Endothelial cell of umbilical vein (primary cell): ENCODE measurements around the gene SEMA6A. TPM values are rescaled to one million over a fixed set of nuclear protein-coding genes. Genes with fewer than 3 reads are reported as not detected.

ENCODE experiments used
- BruUV-seq: library from RNA; stranded (reverse); fragments of 400-500 nt; replicated peaks from 2 replicates; lab custom pipeline; 2021; lab: Mats Ljungman, UMichigan
- CTCF ChIA-PET: fragments of 300-600, 350-600 bp; sonication (Branson Sonifier 250); formaldehyde crosslinking; loops from one replicate; lab custom pipeline; 2021; ENCODE audit warnings: antibody characterized with exemption, inconsistent platforms; lab: Charles Lee
- POLR2A ChIA-PET: fragments of 300-600, 350-600 bp; sonication (Branson Sonifier 250); formaldehyde crosslinking; loops from one replicate; lab custom pipeline; 2021; ENCODE audit warnings: antibody characterized with exemption, inconsistent platforms; lab: Charles Lee
- DNase-seq: peaks from one replicate; pipeline ENCODE4 v3.0.0-alpha.2; 2011; ENCODE audit warnings: low read depth, low spot score
- FAIRE-seq: peaks from 2 replicates; lab custom pipeline; 2011; peaks lifted over from hg19 to GRCh38; lab: Jason Lieb, UNC
- H2AFZ ChIP-seq: 2 replicates; pipeline ENCODE4 v1.6.0; 2012; ENCODE audit warnings: low read depth, low read length, control low read depth, inconsistent platforms
- H3K27ac ChIP-seq: 2 replicates; pipeline ENCODE4 v1.5.1; 2011; ENCODE audit warnings: low read depth, mild to moderate bottlenecking, control low read depth, low read length, moderate library complexity; ENCODE audit not compliant: insufficient read depth
- H3K27me3 ChIP-seq, 2 experiments: 2 replicates each; pipeline versions ENCODE4 v1.6.0 to v1.6.1; 2011; ENCODE audit warnings: low read length in 2 of 2, mixed read lengths in 1 of 2; ENCODE audit not compliant: control insufficient read depth in 2 of 2, insufficient read depth in 2 of 2
- H3K36me3 ChIP-seq, 2 experiments: 2 replicates in 1 of 2; 3 replicates in 1 of 2; pipeline ENCODE4 v1.5.1; 2011; ENCODE audit warnings: low read length in 2 of 2, mild to moderate bottlenecking in 1 of 2, moderate library complexity in 1 of 2; ENCODE audit not compliant: control insufficient read depth in 2 of 2, insufficient read depth in 2 of 2; ENCODE audit errors: extremely low read depth in 1 of 2
- H3K4me1 ChIP-seq: 3 replicates; pipeline ENCODE4 v1.5.1; 2011; ENCODE audit warnings: mild to moderate bottlenecking, low read length; ENCODE audit not compliant: control insufficient read depth, insufficient read depth; ENCODE audit errors: extremely low read depth
- H3K4me2 ChIP-seq: 2 replicates; pipeline ENCODE4 v1.6.1; 2011; ENCODE audit warnings: low read length, control low read depth, mixed read lengths; ENCODE audit not compliant: insufficient read depth
- H3K4me3 ChIP-seq, 3 experiments: fragments of 200-600 bp in 1 of 3; sonication (generic), shearing (Covaris generic) in 1 of 3; replicated peaks in 1 of 3; 2 replicates each; pipeline ENCODE4 v1.5.1; 2011 to 2016; ENCODE audit warnings: control low read depth in 3 of 3, low read length in 3 of 3, mild to moderate bottlenecking in 2 of 3, inconsistent platforms in 1 of 3, low read depth in 1 of 3, moderate library complexity in 1 of 3; ENCODE audit not compliant: insufficient read depth in 1 of 3
- H3K79me2 ChIP-seq: 2 replicates; pipeline ENCODE4 v1.6.0; 2012; ENCODE audit warnings: low read length, inconsistent platforms; ENCODE audit not compliant: control insufficient read depth, insufficient read depth
- H3K9ac ChIP-seq: replicated peaks from 2 replicates; pipeline ENCODE3; 2011; ENCODE audit warnings: low read length, control low read depth; ENCODE audit not compliant: insufficient read depth; ENCODE audit errors: extremely low read depth
- H3K9me1 ChIP-seq: replicated peaks from 3 replicates; pipeline ENCODE4 v1.6.0; 2011; ENCODE audit warnings: mild to moderate bottlenecking, low read length; ENCODE audit not compliant: control insufficient read depth, insufficient read depth; ENCODE audit errors: extremely low read depth
- H3K9me3 ChIP-seq: replicated peaks from 2 replicates; pipeline ENCODE4 v1.5.1; 2012; ENCODE audit warnings: low read length, inconsistent platforms; ENCODE audit not compliant: control insufficient read depth, insufficient read depth
- H4K20me1 ChIP-seq: replicated peaks from 2 replicates; pipeline ENCODE3; 2011; ENCODE audit warnings: mild to moderate bottlenecking, low read length; ENCODE audit not compliant: control insufficient read depth, insufficient read depth; ENCODE audit errors: extremely low read depth
- CTCF ChIP-seq, 2 donors: IDR thresholded peaks; 1 replicate in 1 of 2; 2 replicates in 1 of 2; pipeline ENCODE4 v1.5.1; 2011; ENCODE audit warnings: low read length in 2 of 2, mild to moderate bottlenecking in 2 of 2, moderate library complexity in 2 of 2, control low read depth in 1 of 2, inconsistent platforms in 1 of 2, low read depth in 1 of 2; ENCODE audit not compliant: insufficient read depth in 1 of 2; ENCODE audit errors: extremely low read depth in 1 of 2
- EZH2 ChIP-seq: IDR thresholded peaks from 2 replicates; pipeline ENCODE4 v1.6.1; 2012; ENCODE audit warnings: borderline replicate concordance, low read depth, mild to moderate bottlenecking, moderate library complexity, low read length, inconsistent platforms; ENCODE audit not compliant: severe bottlenecking
- FOS ChIP-seq: IDR thresholded peaks from 2 replicates; pipeline ENCODE4 v1.6.1; 2011; ENCODE audit warnings: mild to moderate bottlenecking, low read length, moderate library complexity, borderline replicate concordance; ENCODE audit not compliant: insufficient read depth
- GATA2 ChIP-seq: IDR thresholded peaks from 2 replicates; pipeline ENCODE4 v1.7.0; 2011; ENCODE audit warnings: low read depth, mild to moderate bottlenecking, moderate library complexity, mixed read lengths, low read length; ENCODE audit not compliant: insufficient read length, insufficient read depth
- JUN ChIP-seq: IDR thresholded peaks from 2 replicates; pipeline ENCODE4 v1.6.1; 2011; ENCODE audit warnings: borderline replicate concordance, low read depth; ENCODE audit not compliant: insufficient read length, insufficient read depth
- MAX ChIP-seq: IDR thresholded peaks from 2 replicates; pipeline ENCODE4 v1.6.1; 2011; ENCODE audit not compliant: insufficient read depth, insufficient read length
- MYC ChIP-seq: IDR thresholded peaks from one replicate; pipeline ENCODE4 v1.6.1; 2011; ENCODE audit warnings: mild to moderate bottlenecking, low read depth, low read length
- POLR2A ChIP-seq: IDR thresholded peaks from 2 replicates; pipeline ENCODE4 v1.6.1; 2012; ENCODE audit warnings: low read depth, mild to moderate bottlenecking, control low read depth, low read length
- POLR2AphosphoS5 ChIP-seq: IDR thresholded peaks from 2 replicates; pipeline ENCODE4 v1.6.1; 2012; ENCODE audit warnings: low read depth, mild to moderate bottlenecking, control low read depth, low read length, moderate library complexity; ENCODE audit not compliant: insufficient read depth
- dilution Hi-C: fragments of 300-500 bp; cut with MboI; formaldehyde crosslinking; loops from one replicate; pipeline ENCODE4 v1.15.0; 2019; ENCODE audit warnings: low sequenced_read_pairs; ENCODE audit not compliant: extremely low pct_ligation_motif_present
- intact Hi-C: fragments of 100-400 bp; cut with micrococcal nuclease; formaldehyde crosslinking; loops from one replicate; pipeline ENCODE4 v1.10.0; 2022
- polyA plus RNA-seq, 4 experiments: library from polyadenylated mRNA; depleted of rRNA in 3 of 4; stranded (reverse) in 3 of 4; unstranded in 1 of 4; fragments of >200 nt; gene quantifications; 2 replicates each; pipeline versions ENCODE4 v1.2.1 to v1.2.3, GENCODE V29; 2011 to 2012; ENCODE audit warnings: missing spikeins in 1 of 4
- total RNA-seq: library from RNA; stranded (reverse); gene quantifications from 2 replicates; pipeline ENCODE4 v1.2.3, GENCODE V29; 2021

The SEMA6A gene
- total and polyA plus RNA-seq, 2 donors (not counting 3 experiments of a cell fraction or from before 2014, with no cell fraction given): 0.43 to 1.5 TPM

GRCh38 chr5:116613445-116613844 lies 38.8 kb upstream of the SEMA6A start:
- Histone ChIP-seq H3K79me2 (no peaks in the 10 kb centered on the region), H3K27me3 (no peaks in the 10 kb centered on the region), H3K9ac (no peak overlapping the region), H3K4me1 (no peaks in the 10 kb centered on the region), H4K20me1 (no peaks in the 10 kb centered on the region), H2AFZ (no peak overlapping the region), H3K4me2 (no peak overlapping the region), H3K27ac (no peak overlapping the region), H3K9me3 (no peaks in the 10 kb centered on the region), H3K36me3 (no peaks in the 10 kb centered on the region), H3K4me3 (no peak overlapping the region), H3K9me1 (no peaks in the 10 kb centered on the region)
- FAIRE-seq (no peak), DNase-seq (no peak)
- dilution Hi-C loops: no loop called here
- CTCF ChIA-PET: interaction anchor here (0.8 kb wide), 1 partner anchor 77 kb away, joined by 3 read pairs; no protein-coding TSS in a partner anchor
- TF ChIP-seq EZH2: no peak
- TF ChIP-seq POLR2AphosphoS5: no peak
- TF ChIP-seq CTCF (IDR thresholded peaks at IDR 0.05; ENCODE audit: extremely low read depth in 1 of 2, insufficient read depth in 1 of 2, low read depth in 1 of 2, low read length in 2 of 2): no peak
- no peak for TF ChIP-seq POLR2A
- no peak for TF ChIP-seq GATA2
- TF ChIP-seq JUN: no peak
- TF ChIP-seq MAX: no peak
- no peak for TF ChIP-seq FOS
- no peak for TF ChIP-seq MYC
- no TSS peak for BruUV-seq
- intact Hi-C loops: no loop called here
- POLR2A ChIA-PET: no interaction called here
